ENCODE measurements around the gene ECE1.

Gene ECE1

GRCh38 chr1:21307663-21308305 lies 17.5 kb upstream of the ECE1 start:
- DNase-seq, result no peak

DNA sequence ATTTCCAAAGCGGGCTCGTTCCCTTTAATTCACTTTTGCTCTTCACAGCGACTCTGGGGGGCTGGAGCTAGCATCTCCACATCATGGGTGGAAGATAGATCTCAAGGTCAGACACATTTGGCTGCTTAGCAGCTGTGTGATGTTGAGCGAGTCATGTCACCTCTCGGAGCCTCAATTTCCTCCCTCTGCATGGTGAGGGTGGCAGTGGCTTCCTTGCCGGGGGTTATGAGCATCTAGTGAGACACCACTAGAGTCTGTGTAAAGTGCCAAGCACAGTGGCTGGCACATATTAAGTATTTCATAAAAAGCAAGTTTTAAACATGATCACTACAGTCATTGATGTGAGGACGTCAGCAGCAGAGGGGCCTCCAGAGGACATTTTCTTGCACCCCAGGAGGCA lies 16.9 kb upstream of the ECE1 start:
- DNase-seq, result no peak

GRCh38 chr1:21305900-21306189 lies 15.6 kb upstream of the ECE1 start:
- no peak for DNase-seq

DNA sequence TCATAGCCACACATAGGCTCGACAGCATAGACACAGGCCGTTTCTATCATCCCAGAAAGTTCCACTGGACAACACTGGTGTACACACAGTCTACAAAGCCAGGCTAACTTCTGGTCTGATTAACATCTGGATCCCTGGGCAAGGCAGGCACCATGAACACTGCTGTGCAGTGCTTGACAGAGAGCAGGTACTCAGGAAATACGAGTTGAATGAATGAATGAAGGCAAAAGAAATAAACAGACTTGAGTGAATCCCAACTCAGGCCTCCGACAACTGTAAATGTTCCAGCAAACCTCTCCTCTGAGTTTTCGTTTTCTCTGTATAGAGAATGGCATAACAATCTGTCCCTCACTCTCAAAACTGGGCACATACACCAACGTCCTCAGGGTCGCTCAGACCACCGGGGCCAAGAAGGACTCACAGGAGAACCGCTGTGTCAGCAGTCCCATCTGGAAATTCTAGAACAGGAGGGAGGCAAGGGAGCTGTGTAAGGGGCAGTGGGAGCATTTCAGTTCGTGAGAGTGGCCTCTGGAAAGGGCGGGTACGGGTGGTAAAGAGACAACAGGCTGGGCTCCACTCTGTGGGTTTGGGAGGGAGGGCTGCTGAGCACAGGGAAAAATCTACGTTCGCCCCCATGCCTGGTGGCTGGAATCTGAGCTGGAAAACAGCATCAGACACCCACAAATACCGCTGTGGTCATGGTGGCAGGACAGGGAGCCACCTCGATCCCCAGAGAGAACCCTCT lies 15.1 kb upstream of the ECE1 start:
- no peak for DNase-seq

GRCh38 chr1:21304488-21304887 lies 14.2 kb upstream of the ECE1 start:
- no peak for DNase-seq

GRCh38 chr1:21302747-21303715 lies 12.8 kb upstream of the ECE1 start:
- DNase-seq, result no peak

DNA sequence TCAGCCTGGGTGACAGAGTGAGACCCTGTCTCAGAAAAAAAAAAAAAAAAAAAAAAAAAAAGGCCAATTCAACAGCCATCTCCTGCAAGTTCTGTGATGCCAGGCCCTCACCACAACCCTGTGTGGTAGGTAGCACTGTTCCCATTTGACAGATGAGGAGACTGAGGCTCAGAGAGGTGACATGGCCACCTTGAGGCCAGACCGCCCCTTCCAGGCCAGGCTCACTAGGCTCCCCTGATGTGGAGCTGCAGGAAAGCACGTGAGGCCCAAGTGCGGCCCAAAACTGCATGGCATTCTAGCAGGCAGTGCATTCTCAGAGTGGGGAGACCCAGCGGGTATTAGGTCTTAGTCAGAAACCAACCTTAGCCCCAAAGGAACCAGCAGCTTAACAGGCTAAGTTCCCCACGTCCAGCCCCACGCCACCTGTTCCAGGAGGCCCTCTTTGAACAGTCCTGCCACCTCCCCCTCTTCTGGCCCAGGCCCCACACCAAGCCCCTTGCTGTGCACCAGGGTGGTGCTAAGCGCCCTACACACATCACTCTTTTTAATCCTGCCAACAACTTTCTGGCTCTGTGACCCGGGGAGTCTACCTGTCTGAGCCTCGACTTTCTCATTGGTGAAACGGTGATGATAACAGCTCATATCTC lies 11.7 kb upstream of the ECE1 start:
- no peak for DNase-seq

GRCh38 chr1:21300774-21301173 lies 10.5 kb upstream of the ECE1 start:
- DNase-seq, result no peak

DNA sequence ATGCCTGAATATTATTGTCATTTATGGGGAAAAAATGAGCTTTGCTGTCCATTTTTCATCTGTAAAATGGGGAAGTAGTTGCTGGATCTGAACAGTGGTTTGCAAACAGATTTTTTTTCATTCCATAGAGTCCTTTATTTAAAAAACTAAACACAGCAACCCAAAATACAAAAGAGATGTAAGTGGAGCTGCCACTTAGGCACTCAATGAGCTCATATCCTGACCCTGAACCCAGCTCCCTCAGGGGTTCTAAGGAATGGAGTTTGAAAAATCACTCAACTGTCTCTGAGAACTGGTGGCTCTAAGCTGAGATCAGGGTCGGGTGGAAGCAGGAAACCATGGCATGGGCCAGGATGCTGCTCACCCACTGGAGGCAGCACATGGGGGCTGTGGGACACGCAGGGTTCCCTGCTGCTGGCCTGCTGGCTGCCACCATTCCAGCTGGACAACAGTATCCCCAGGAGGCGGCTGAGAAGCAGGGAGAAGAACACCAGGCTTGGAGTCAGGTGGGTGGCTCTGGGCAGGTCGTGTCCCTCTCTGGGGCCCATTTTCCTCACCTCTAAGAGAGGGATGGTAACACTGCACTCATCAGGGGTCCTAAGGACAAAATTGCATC lies 9.6 kb upstream of the ECE1 start:
- DNase-seq, result no peak

GRCh38 chr1:21298981-21299391 lies 8.7 kb upstream of the ECE1 start:
- DNase-seq, result no peak

GRCh38 chr1:21297975-21298374 lies 7.7 kb upstream of the ECE1 start:
- no peak for DNase-seq

DNA sequence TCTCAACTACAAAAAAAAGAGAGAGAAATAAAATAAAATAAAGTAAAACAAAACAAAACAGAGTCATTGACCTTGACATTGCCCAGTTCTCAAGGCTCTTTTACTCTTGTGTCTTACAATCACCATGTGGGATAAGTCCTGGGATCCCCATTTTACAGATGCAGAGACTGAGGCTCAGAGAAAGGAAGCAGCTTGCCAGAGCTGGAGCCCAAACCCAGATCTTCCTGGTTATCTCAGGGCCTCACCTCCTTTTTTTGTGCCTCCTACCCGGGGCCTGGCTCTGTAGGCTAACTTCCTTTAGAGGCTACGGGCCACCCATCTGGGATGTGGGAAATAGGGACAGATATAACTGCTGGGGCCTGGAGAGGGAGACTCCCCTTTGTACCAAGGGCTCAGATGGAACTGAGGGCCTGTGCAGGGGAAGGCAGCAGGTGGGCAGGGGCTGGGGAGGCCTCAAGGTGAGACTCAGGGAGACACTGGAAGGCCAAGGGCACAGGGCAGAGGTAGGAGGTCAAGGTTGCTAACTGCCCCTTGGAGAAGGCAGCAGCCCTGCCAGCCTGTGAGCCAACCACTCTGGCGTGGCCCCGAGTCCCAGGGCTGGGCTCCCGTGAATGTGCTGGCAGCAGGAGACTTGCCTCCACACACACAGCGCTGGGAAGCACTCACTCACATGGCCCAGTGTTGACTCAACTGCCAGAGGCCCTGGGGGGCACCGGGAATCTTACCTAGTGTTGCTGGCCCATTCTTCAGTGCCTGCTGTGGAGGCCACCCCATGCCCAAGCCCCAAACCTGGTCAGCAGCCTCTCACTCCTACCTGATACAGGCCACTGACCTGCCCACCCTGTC lies 6.5 kb upstream of the ECE1 start:
- DNase-seq, result no peak

DNA sequence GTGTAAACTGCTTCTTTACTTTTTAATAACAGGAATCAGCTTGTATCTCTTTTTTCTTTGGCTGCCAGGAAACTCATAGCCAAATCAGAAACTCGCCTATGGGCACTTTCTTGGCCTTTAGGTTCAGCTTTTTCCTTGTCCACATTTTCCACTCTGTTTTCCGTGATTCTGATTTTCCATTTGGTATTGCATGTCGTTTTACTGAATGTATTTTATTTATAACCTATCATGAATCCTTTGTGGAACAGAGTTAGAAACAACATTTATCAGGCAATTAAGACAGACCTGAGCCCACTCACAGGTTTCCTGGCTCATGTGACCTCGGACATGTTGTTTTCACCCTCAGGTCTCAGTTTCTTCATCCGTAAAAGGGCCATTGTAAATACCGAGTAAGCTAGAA lies 5.3 kb upstream of the ECE1 start:
- no peak for DNase-seq

DNA sequence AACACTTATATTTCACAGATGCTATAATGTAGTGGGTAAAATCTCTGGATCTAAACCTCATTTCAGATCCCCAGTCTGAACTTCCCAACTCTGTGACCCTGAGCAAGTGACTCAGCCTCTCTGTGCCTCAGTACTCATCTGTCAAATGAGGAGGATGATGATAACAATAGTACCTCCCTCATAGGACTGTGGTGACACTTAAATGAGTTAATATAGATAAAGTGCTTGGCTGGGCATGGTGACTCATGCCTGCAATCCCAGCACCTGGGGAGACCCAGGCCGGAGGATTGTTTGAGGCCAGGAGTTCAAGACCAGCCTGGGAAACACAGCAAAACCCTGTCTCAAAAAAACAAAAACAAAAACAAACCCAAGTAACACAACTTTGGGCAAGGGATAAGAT lies 4.7 kb upstream of the ECE1 start:
- no peak for DNase-seq

DNA sequence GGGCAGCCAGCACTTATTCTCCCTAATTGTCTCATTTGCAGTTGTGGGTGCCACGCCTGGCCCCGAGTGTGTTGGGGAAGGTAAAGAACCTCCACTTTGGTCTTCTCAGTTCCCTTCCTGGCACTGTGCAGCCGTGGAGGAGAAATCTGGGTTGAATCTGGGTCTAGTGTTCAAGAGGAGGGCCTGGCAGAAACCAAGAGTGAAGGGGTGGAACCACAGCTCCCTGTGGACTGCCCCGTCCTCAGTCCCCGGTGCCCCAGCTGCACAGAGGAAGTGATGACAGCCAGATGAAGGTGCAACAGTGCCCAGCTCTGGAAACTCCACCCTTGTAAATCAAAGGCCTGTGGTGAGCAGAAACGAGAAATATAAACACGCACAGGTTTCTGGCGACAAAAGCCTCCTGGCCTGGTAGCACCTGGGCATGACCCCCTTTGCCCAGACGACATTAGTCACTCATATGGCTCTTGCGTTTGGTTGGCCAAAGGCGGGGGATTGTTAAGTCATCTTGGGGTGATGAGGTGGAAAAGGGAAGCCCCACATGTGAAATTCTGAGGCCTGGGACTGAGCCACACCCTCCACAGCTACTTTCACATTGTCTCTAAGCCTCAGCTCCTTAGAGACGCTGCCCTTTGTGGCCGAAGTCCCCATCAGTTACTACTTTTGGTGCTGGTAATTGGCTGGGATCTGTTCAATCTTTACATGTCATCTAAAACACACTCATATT lies 4.2 kb upstream of the ECE1 start:
- no peak for DNase-seq

GRCh38 chr1:21293537-21294265 lies 3.4 kb upstream of the ECE1 start:
- DNase-seq, result no peak

DNA sequence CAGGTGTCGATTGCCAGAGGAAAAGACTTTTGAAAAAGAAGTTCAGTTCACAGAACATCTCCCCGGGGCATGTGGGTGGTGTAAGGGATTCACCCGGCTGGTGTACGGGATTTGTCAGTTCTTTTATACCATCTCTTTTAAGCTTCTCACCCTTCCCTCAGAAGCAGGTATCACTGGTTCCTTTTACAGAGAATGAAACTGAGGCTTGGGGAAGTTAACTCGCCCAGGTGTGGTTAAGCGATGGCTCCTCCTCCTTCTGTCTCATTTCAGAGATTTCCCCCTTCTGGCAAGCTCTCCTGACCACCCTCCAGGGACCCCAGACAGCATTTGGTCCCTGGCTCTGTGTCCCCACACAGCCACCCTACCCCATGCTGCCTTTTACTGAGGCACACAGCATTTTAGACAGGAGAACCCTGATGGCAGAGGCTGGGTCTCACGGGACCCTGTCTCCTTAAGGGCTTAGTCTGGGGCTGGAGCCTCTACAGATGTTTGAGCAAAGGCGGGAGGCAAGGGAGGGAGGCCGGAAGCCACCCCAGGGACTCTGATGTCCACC lies 2.8 kb upstream of the ECE1 start:
- DNase-seq, result no peak

DNA sequence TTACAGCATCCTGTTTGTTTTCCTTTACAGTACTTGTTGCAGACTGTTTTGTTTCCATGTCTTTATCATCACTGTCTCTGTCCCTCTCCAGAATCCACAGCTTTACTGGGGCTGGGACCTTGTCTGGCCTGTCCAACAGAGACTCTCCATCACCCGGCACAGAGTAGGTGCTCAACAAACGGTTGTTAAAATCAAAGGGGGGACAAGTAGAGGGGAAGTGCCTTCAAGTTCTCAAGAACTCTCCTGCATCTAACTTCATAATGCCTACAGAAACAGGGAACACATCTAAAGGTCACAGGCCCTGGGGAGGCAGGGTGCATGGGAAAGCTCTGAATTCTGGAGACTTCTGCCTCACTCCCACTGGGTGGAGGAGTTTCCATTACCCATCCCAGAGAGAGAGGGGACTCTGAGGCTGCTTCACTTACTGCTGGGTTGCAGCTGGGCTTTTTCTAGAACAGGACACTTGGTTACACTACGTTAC lies 2.3 kb upstream of the ECE1 start:
- DNase-seq, result no peak

- no peak for DNase-seq
These were observed 1.7 kb upstream of the ECE1 start for GRCh38 chr1:21291964-21292363.

DNA sequence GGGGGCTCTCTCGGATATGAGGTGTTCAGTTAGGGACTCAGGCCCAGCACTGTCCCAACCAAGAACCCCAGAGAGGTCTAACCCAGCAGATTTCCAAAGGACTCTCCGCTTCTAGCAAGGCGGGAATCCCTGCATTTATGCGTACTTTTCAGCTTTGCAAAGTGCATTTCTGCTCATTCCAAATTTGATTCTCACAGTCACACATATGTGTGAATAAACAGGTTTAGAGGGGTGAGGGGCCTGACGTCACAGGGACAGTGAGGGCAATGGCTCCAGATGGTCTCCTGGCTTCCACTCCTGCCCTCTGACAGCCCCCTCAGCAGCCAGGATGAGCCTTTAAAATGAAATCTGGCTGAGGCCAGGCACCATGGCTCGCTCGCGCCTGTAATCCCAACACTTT lies 921 bp upstream of the ECE1 start:
- DNase-seq, result no peak
